Neuron (in vitro differentiated cells): ENCODE results near the gene AFF3.

Source experiments
- H2AFZ ChIP-seq: one replicate; pipeline ENCODE4 v1.6.1; 2013; ENCODE audit warnings: low read depth, mild to moderate bottlenecking, inconsistent platforms, low read length, moderate library complexity
- H3K27me3 ChIP-seq: one replicate; pipeline ENCODE4 v1.6.1; 2013; ENCODE audit warnings: low read length; ENCODE audit not compliant: insufficient read depth
- H3K36me3 ChIP-seq: one replicate; pipeline ENCODE4 v1.6.1; 2013; ENCODE audit warnings: low read length; ENCODE audit not compliant: insufficient read depth
- H3K4me1 ChIP-seq: one replicate; pipeline ENCODE4 v1.6.1; 2013; ENCODE audit warnings: low read length; ENCODE audit not compliant: insufficient read depth
- H3K4me3 ChIP-seq: 2 replicates; pipeline ENCODE4 v1.5.1; 2013; ENCODE audit warnings: mild to moderate bottlenecking, low read length, moderate library complexity
- H3K9me3 ChIP-seq: one replicate; pipeline ENCODE4 v1.6.1; 2013; ENCODE audit warnings: low read length

The AFF3 gene

GRCh38 chr2:99651930-99652670 is 490.3 kb downstream of the AFF3 start:
- H3K4me1 ChIP-seq, result peaks cover 37% of the 10 kb centered on the region

GRCh38 chr2:99648906-99649789 is 493.2 kb downstream of the AFF3 start:
- Histone ChIP-seq H3K4me3 (no peak overlapping the region), H3K4me1 (peaks cover 33% of the 10 kb centered on the region), H3K36me3 (no peaks in the 10 kb centered on the region), H3K9me3 (no peaks in the 10 kb centered on the region), H3K27me3 (no peaks in the 10 kb centered on the region), H2AFZ (no peak overlapping the region)

More at GRCh38 chr2:99651930-99652670, 490.3 kb downstream of the AFF3 start:
- no peaks in the 10 kb centered on the region for H3K36me3 ChIP-seq
- H3K27me3 ChIP-seq, result no peaks in the 10 kb centered on the region
- H2AFZ ChIP-seq, result no peak overlapping the region
- no peak overlapping the region for H3K4me3 ChIP-seq
- H3K9me3 ChIP-seq, result no peaks in the 10 kb centered on the region

GRCh38 chr2:99648178-99648844 is 494.1 kb downstream of the AFF3 start:
- H3K4me3 ChIP-seq, result no peak overlapping the region
- H3K27me3 ChIP-seq, result no peaks in the 10 kb centered on the region

GRCh38 chr2:99645960-99646359 is 496.4 kb downstream of the AFF3 start:
- Histone ChIP-seq H3K4me3 (no peak overlapping the region), H3K4me1 (peaks cover 33% of the 10 kb centered on the region), H3K27me3 (no peaks in the 10 kb centered on the region), H2AFZ (no peak overlapping the region), H3K9me3 (no peaks in the 10 kb centered on the region), H3K36me3 (no peaks in the 10 kb centered on the region)

More at GRCh38 chr2:99648178-99648844, 494.1 kb downstream of the AFF3 start:
- peaks cover 33% of the 10 kb centered on the region for H3K4me1 ChIP-seq
- H2AFZ ChIP-seq, result no peak overlapping the region
- no peaks in the 10 kb centered on the region for H3K9me3 ChIP-seq
- H3K36me3 ChIP-seq, result no peaks in the 10 kb centered on the region

- Histone ChIP-seq H3K9me3 (no peaks in the 10 kb centered on the region), H3K4me1 (peaks cover 28% of the 10 kb centered on the region), H3K4me3 (no peak overlapping the region), H2AFZ (no peak overlapping the region), H3K27me3 (no peaks in the 10 kb centered on the region), H3K36me3 (no peaks in the 10 kb centered on the region)
Measured at GRCh38 chr2:99644419-99644787, 498.0 kb downstream of the AFF3 start.

- no peaks in the 10 kb centered on the region for H3K9me3 ChIP-seq
- no peak overlapping the region for H3K4me3 ChIP-seq
- peaks cover 23% of the 10 kb centered on the region for H3K4me1 ChIP-seq
- no peak overlapping the region for H2AFZ ChIP-seq
- H3K27me3 ChIP-seq, result no peaks in the 10 kb centered on the region
- no peaks in the 10 kb centered on the region for H3K36me3 ChIP-seq
Measured at GRCh38 chr2:99643787-99644418, 498.5 kb downstream of the AFF3 start.

- Histone ChIP-seq H3K36me3 (no peaks in the 10 kb centered on the region), H3K4me1 (peaks cover 8% of the 10 kb centered on the region), H3K9me3 (no peaks in the 10 kb centered on the region), H3K4me3 (no peak overlapping the region), H2AFZ (no peak overlapping the region), H3K27me3 (no peaks in the 10 kb centered on the region)
Measured at GRCh38 chr2:99641999-99642398, 500.4 kb downstream of the AFF3 start.

GRCh38 chr2:99640635-99641151 is 501.7 kb downstream of the AFF3 start:
- no peak overlapping the region for H2AFZ ChIP-seq
- no peak overlapping the region for H3K4me3 ChIP-seq
- no peaks in the 10 kb centered on the region for H3K36me3 ChIP-seq
- H3K27me3 ChIP-seq, result no peaks in the 10 kb centered on the region
- peaks cover 8% of the 10 kb centered on the region for H3K4me1 ChIP-seq
- no peaks in the 10 kb centered on the region for H3K9me3 ChIP-seq

GRCh38 chr2:99638791-99639190 is 503.6 kb downstream of the AFF3 start:
- no peaks in the 10 kb centered on the region for H3K27me3 ChIP-seq
- H3K4me1 ChIP-seq, result no peaks in the 10 kb centered on the region
- no peaks in the 10 kb centered on the region for H3K9me3 ChIP-seq
- no peak overlapping the region for H3K4me3 ChIP-seq
- no peaks in the 10 kb centered on the region for H3K36me3 ChIP-seq
- H2AFZ ChIP-seq, result no peak overlapping the region

- no peak overlapping the region for H2AFZ ChIP-seq
- no peaks in the 10 kb centered on the region for H3K36me3 ChIP-seq
- H3K9me3 ChIP-seq, result no peaks in the 10 kb centered on the region
- no peak overlapping the region for H3K4me3 ChIP-seq
- H3K4me1 ChIP-seq, result no peaks in the 10 kb centered on the region
- H3K27me3 ChIP-seq, result no peaks in the 10 kb centered on the region
Measured at GRCh38 chr2:99637159-99637697, 505.2 kb downstream of the AFF3 start.

- H2AFZ ChIP-seq, result no peak overlapping the region
- H3K27me3 ChIP-seq, result no peaks in the 10 kb centered on the region
- H3K9me3 ChIP-seq, result no peaks in the 10 kb centered on the region
- H3K4me1 ChIP-seq, result no peaks in the 10 kb centered on the region
- H3K4me3 ChIP-seq, result no peak overlapping the region
- no peaks in the 10 kb centered on the region for H3K36me3 ChIP-seq
Measured at GRCh38 chr2:99636144-99637034, 506.0 kb downstream of the AFF3 start.

- Histone ChIP-seq H2AFZ (no peak overlapping the region), H3K27me3 (no peaks in the 10 kb centered on the region), H3K36me3 (no peaks in the 10 kb centered on the region), H3K9me3 (no peaks in the 10 kb centered on the region), H3K4me1 (no peaks in the 10 kb centered on the region), H3K4me3 (no peak overlapping the region)
Measured at GRCh38 chr2:99635710-99636109, 506.7 kb downstream of the AFF3 start.
